Stimulated activated CD8-positive, alpha-beta memory T cell treated with anti-CD3 and anti-CD28 coated beads, Interleukin-12 subunit alpha, Interleukin-12 subunit beta, amount 100 ng/mL, for 1 hour (primary cell): ENCODE results near the gene RPS6KA3.
"Not testable (repeated sequence)": the region's sequence is repeated elsewhere in the genome, so short reads cannot be mapped to it uniquely, and the experiment has no call there.

Source experiments
- DNase-seq: peaks from one replicate; pipeline ENCODE4 v3.0.0-alpha.2; 2020; ENCODE audit warnings: low read depth

Gene RPS6KA3

GRCh38 chrX:20218836-20219505, 47.7 kb downstream of the RPS6KA3 start:
- no peak for DNase-seq

GRCh38 chrX:20217906-20218305, 48.8 kb downstream of the RPS6KA3 start:
- DNase-seq: no peak

GRCh38 chrX:20217271-20217670, 49.4 kb downstream of the RPS6KA3 start:
- DNase-seq: no peak

- DNase-seq: no peak
These were observed 51.1 kb downstream of the RPS6KA3 start for GRCh38 chrX:20215565-20215964.

GRCh38 chrX:20212486-20213089, 54.1 kb downstream of the RPS6KA3 start:
- no peak for DNase-seq

GRCh38 chrX:20211261-20211786, 55.4 kb downstream of the RPS6KA3 start:
- DNase-seq: no peak

- no peak for DNase-seq
These were observed 60.6 kb downstream of the RPS6KA3 start for GRCh38 chrX:20205927-20206708.

GRCh38 chrX:20204351-20204750, 62.4 kb downstream of the RPS6KA3 start:
- DNase-seq: no peak

- no peak for DNase-seq
These were observed 69.0 kb downstream of the RPS6KA3 start for GRCh38 chrX:20197641-20198210.

GRCh38 chrX:20189171-20189570, 77.5 kb downstream of the RPS6KA3 start:
- no peak for DNase-seq

- DNase-seq: no peak
These were observed 84.9 kb downstream of the RPS6KA3 start for GRCh38 chrX:20181598-20182329.

GRCh38 chrX:20177093-20177492, 89.6 kb downstream of the RPS6KA3 start:
- no peak for DNase-seq

GRCh38 chrX:20173856-20174255, 92.9 kb downstream of the RPS6KA3 start:
- no peak for DNase-seq

GRCh38 chrX:20173313-20173712, 93.4 kb downstream of the RPS6KA3 start:
- no peak for DNase-seq

- no peak for DNase-seq
These were observed 94.8 kb downstream of the RPS6KA3 start for GRCh38 chrX:20171887-20172286.

GRCh38 chrX:20162516-20162915, 104.2 kb downstream of the RPS6KA3 start:
- DNase-seq: not testable (repeated sequence)

GRCh38 chrX:20159797-20160385, 106.8 kb downstream of the RPS6KA3 start:
- no peak for DNase-seq

- no peak for DNase-seq
These were observed 115.0 kb downstream of the RPS6KA3 start for GRCh38 chrX:20151689-20152088.

- no peak for DNase-seq
These were observed 117.4 kb downstream of the RPS6KA3 start for GRCh38 chrX:20149326-20149725.

- DNase-seq: no peak
These were observed 119.1 kb downstream of the RPS6KA3 start for GRCh38 chrX:20147561-20147960.

- no peak for DNase-seq
These were observed 122.2 kb downstream of the RPS6KA3 start for GRCh38 chrX:20144491-20144890.
